Measurements from ENCODE around the gene USP15.

USP15 gene

DNA sequence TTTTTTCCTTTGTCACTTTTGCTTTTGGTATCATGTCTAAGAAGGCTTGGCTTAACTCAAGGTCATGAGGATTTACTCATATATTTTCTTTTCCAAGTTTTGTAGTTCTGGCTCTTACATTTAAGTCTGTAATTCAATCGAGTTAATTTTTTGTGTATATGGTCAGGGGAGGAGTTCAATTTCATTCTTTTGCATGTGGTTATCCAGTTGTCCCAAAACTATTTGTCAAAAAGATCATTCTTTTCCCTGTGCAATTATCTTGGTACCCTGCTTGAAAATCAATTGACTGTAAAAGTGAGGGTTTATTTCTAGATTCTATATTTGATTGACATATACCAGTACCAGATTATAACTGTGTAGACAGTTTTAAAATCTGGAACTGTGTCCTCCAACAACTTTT, 10.2 kb downstream of the USP15 start:
- Histone ChIP-seq H3K36me3 (ENCODE audit: low read length) (no peaks in the 10 kb centered on the region), H3K4me2 (ENCODE audit: low read depth, low read length, poor library complexity, severe bottlenecking) (no peak overlapping the region), H3K4me3 (ENCODE audit: insufficient read depth, low read length, poor library complexity, severe bottlenecking) (no peak overlapping the region), H3K9me3 (ENCODE audit: insufficient read depth, low read length) (no peaks in the 10 kb centered on the region), H3K27ac (ENCODE audit: low read depth, low read length) (no peak overlapping the region), H3F3A (ENCODE audit: insufficient read depth) (peaks cover 12% of the 10 kb centered on the region; the same call in 1 of the 2 replicates), H3K9ac (ENCODE audit: low read length) (no peak overlapping the region), H3K79me2 (ENCODE audit: insufficient read depth, low read length) (peaks cover 100% of the 10 kb centered on the region), H3K9me2 (replicated peaks; ENCODE audit: insufficient read depth, low read length) (no peaks in the 10 kb centered on the region), H3K27me3 (ENCODE audit: low read length) (no peaks in the 10 kb centered on the region), H4K20me1 (ENCODE audit: low read depth, low read length) (peaks cover 79% of the 10 kb centered on the region), H2AFZ (ENCODE audit: low read depth, low read length, severe bottlenecking) (no peak overlapping the region)
- TF ChIP-seq, protein P1, sequence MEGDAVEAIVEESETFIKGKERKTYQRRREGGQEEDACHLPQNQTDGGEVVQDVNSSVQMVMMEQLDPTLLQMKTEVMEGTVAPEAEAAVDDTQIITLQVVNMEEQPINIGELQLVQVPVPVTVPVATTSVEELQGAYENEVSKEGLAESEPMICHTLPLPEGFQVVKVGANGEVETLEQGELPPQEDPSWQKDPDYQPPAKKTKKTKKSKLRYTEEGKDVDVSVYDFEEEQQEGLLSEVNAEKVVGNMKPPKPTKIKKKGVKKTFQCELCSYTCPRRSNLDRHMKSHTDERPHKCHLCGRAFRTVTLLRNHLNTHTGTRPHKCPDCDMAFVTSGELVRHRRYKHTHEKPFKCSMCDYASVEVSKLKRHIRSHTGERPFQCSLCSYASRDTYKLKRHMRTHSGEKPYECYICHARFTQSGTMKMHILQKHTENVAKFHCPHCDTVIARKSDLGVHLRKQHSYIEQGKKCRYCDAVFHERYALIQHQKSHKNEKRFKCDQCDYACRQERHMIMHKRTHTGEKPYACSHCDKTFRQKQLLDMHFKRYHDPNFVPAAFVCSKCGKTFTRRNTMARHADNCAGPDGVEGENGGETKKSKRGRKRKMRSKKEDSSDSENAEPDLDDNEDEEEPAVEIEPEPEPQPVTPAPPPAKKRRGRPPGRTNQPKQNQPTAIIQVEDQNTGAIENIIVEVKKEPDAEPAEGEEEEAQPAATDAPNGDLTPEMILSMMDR (IDR thresholded peaks at IDR 0.05; ENCODE audit: insufficient read depth, low read length, poor library complexity, severe bottlenecking) = no peak
- TF ChIP-seq EZH2phosphoT487 (conservative IDR thresholded peaks at IDR 0.05; ENCODE audit: low read length) = no peak

DNA sequence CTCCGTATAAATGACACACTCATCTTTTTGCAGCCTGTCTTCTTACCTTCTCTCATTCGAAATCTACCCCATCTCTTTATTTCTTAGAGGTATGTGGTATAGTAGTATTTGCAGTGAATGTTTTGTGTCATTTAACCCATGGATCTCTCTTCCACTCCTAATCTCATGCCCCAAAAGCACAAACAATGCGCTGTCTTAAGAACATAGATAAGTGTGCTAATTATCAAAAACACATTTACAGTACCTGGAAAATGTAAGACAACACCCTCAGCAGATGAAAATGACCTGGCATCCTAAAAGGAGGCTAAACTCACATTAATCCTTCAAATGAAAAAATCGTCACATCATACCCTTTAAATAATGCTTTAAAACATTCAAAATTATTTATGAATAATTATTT, 10.7 kb downstream of the USP15 start:
- no peak overlapping the region for H3K9ac ChIP-seq (ENCODE audit: low read length)
- no peak overlapping the region for H3K27ac ChIP-seq (ENCODE audit: low read depth, low read length)
- H3K4me3 ChIP-seq (ENCODE audit: insufficient read depth, low read length, poor library complexity, severe bottlenecking) = no peak overlapping the region
- peaks cover 100% of the 10 kb centered on the region for H3K79me2 ChIP-seq (ENCODE audit: insufficient read depth, low read length)
- no peaks in the 10 kb centered on the region for H3K9me3 ChIP-seq (ENCODE audit: insufficient read depth, low read length)
- no peaks in the 10 kb centered on the region for H3K36me3 ChIP-seq (ENCODE audit: low read length)
- peaks cover 12% of the 10 kb centered on the region; the same call in 1 of the 2 replicates for H3F3A ChIP-seq (ENCODE audit: insufficient read depth)
- TF ChIP-seq, protein P1 (IDR thresholded peaks at IDR 0.05; ENCODE audit: insufficient read depth, low read length, poor library complexity, severe bottlenecking) = no peak
- TF ChIP-seq EZH2phosphoT487 (conservative IDR thresholded peaks at IDR 0.05; ENCODE audit: low read length) = no peak
- H4K20me1 ChIP-seq (ENCODE audit: low read depth, low read length) = peaks cover 78% of the 10 kb centered on the region
- no peaks in the 10 kb centered on the region for H3K9me2 ChIP-seq (replicated peaks; ENCODE audit: insufficient read depth, low read length)
- no peak overlapping the region for H2AFZ ChIP-seq (ENCODE audit: low read depth, low read length, severe bottlenecking)
- no peak overlapping the region for H3K4me2 ChIP-seq (ENCODE audit: low read depth, low read length, poor library complexity, severe bottlenecking)
- no peaks in the 10 kb centered on the region for H3K27me3 ChIP-seq (ENCODE audit: low read length)

DNA sequence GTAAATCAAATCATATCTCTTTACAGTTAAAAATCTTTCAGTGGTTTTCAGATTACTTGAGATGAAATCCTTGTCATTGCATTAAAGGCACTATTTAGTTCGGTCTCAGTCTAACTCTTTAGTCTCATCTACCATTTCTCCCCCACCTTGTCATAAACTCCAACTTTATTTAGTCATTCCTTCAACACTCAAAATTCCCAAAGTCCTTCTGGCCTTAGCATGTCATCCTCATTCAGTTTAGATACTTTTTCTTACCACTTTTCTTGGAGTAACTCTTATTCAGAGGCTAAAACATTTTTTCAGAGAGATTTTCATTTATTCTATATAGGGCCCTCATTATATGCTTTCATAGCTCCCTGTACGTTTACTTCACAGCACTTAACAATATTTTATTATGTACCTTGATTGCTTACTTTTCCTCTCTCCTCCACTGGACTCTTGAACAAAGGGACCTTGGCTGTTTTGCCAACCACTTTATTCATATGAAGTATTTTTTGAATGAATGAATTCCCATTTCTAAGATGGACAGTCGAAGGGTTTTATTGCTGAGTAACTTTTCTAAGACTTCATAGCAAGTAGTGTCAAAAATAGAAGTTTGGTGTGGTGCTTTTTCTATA, 12.8 kb downstream of the USP15 start:
- Histone ChIP-seq H3K4me3 (ENCODE audit: insufficient read depth, low read length, poor library complexity, severe bottlenecking) (no peak overlapping the region), H3K27ac (ENCODE audit: low read depth, low read length) (no peak overlapping the region), H3F3A (ENCODE audit: insufficient read depth) (peaks cover 5% of the 10 kb centered on the region; the same call in 1 of the 2 replicates), H3K9ac (ENCODE audit: low read length) (no peak overlapping the region), H3K27me3 (ENCODE audit: low read length) (no peaks in the 10 kb centered on the region), H3K79me2 (ENCODE audit: insufficient read depth, low read length) (peaks cover 100% of the 10 kb centered on the region), H3K4me2 (ENCODE audit: low read depth, low read length, poor library complexity, severe bottlenecking) (no peak overlapping the region), H2AFZ (ENCODE audit: low read depth, low read length, severe bottlenecking) (no peak overlapping the region), H4K20me1 (ENCODE audit: low read depth, low read length) (peaks cover 82% of the 10 kb centered on the region), H3K9me2 (replicated peaks; ENCODE audit: insufficient read depth, low read length) (no peaks in the 10 kb centered on the region), H3K9me3 (ENCODE audit: insufficient read depth, low read length) (no peaks in the 10 kb centered on the region), H3K36me3 (ENCODE audit: low read length) (no peaks in the 10 kb centered on the region)
- TF ChIP-seq EZH2phosphoT487 (conservative IDR thresholded peaks at IDR 0.05; ENCODE audit: low read length) = no peak
- TF ChIP-seq, protein P1 (IDR thresholded peaks at IDR 0.05; ENCODE audit: insufficient read depth, low read length, poor library complexity, severe bottlenecking) = no peak
